ENCODE measurements around the gene CMTM5.
"Not testable (repeated sequence)": the region's sequence is repeated elsewhere in the genome, so short reads cannot be mapped to it uniquely, and the experiment has no call there.

Gene CMTM5

DNA sequence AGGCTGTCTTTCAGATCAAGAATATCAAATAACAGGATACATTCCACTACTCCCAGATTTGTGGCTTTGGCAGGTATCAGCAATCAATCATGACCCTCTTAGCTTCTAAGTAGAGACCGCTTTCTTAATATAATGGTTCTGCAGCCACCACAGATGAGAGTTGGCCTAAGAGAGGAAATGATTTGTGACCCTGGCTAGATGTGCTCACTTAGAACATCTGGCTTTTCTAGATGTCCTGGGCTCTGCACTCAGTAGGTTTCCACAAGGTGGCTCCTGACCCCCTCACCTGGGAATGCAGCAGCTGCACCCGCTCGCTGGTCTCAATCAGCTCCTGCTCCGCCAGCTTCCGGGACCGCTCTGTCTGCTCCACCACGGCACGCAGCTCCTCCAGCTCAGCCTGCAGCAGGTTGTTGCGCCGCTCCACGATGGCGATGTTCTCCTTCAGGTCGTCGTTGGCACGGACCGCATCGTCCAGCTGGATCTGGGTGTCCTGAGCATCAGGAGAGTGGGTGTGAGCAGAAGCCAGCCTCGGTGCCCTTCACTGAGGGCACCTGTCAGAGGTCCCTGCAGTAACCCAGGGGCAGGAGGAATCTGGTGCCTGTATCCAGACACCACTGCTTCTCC lies 8.9 kb downstream of the CMTM5 start:
- TF ChIP-seq ZNF70 (CRISPR knock-in tag; IDR thresholded peaks at IDR 0.05), result no peak
- TF ChIP-seq ISL1 (CRISPR knock-in tag; IDR thresholded peaks at IDR 0.05), result no peak
- no peak for TF ChIP-seq ZFP3 (CRISPR knock-in tag; IDR thresholded peaks at IDR 0.05)
- TF ChIP-seq BACH2 (CRISPR knock-in tag; IDR thresholded peaks at IDR 0.05; ENCODE audit: borderline replicate concordance), result no peak
- TF ChIP-seq ARNTL (CRISPR knock-in tag; IDR thresholded peaks at IDR 0.05; ENCODE audit: borderline replicate concordance, low read depth), result no peak
- TF ChIP-seq GLIS3 (CRISPR knock-in tag; IDR thresholded peaks at IDR 0.05), result no peak
- ATAC-seq, result no peak

DNA sequence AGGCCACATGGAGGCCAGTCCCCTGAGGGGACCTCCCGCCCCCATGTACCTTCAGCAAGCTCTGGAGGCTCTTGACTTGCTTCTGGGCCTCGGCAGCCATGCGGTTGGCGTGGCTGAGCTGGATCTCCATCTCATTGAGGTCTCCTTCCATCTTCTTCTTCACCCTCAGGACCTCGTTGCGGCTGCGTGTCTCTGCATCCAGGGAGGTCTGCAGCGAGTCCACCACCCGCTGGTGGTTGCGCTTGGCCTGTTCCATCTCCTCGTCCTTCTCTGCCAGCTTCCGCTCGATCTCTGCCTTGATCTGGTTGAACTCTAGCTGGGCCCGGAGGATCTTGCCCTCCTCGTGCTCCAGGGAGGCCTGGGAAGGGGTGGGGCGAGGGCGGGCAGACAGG lies 9.4 kb downstream of the CMTM5 start:
- not testable (repeated sequence) for ATAC-seq

DNA sequence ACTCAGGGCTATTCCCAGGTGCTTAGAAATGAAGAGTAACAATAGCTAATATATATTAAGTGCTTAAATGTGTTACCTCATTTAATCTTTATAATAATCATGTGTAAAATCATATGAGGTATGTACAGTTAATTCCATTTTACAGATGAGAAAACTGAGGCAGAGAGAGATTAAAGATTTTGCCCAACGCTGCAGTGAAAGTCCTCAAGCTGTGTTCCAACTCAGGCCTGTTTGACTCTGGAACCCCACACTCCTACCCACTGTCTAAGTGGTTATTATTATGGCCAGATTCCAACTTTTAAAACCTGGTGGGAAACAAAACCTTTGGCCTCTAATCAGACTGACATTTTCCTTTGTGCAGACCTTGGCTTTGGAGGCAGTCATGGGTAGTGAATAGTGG lies 10.2 kb downstream of the CMTM5 start:
- no peak for ATAC-seq
- TF ChIP-seq PPARA (CRISPR knock-in tag; IDR thresholded peaks at IDR 0.05; ENCODE audit: borderline replicate concordance) (no peak), ISL1 (CRISPR knock-in tag; IDR thresholded peaks at IDR 0.05) (no peak), ZFP30 (CRISPR knock-in tag; IDR thresholded peaks at IDR 0.05) (no peak), ZNF70 (CRISPR knock-in tag; IDR thresholded peaks at IDR 0.05) (no peak), GLIS3 (CRISPR knock-in tag; IDR thresholded peaks at IDR 0.05) (no peak), ZNF565 (CRISPR knock-in tag; conservative IDR thresholded peaks at IDR 0.05; ENCODE audit: low read depth) (no peak), SNAI2 (CRISPR knock-in tag; IDR thresholded peaks at IDR 0.05) (no peak), ZC3H10 (CRISPR knock-in tag; IDR thresholded peaks at IDR 0.05) (no peak), OSR1 (CRISPR knock-in tag; IDR thresholded peaks at IDR 0.05) (no peak), RARB (CRISPR knock-in tag; IDR thresholded peaks at IDR 0.05) (no peak), ZFP3 (CRISPR knock-in tag; IDR thresholded peaks at IDR 0.05) (no peak), ESRRG (CRISPR knock-in tag; IDR thresholded peaks at IDR 0.05) (no peak), BACH2 (CRISPR knock-in tag; IDR thresholded peaks at IDR 0.05; ENCODE audit: borderline replicate concordance) (no peak), TOX (CRISPR knock-in tag; IDR thresholded peaks at IDR 0.05; ENCODE audit: borderline replicate concordance) (no peak), ZNF8 (CRISPR knock-in tag; IDR thresholded peaks at IDR 0.05) (no peak)
- TF ChIP-seq, protein P1, sequence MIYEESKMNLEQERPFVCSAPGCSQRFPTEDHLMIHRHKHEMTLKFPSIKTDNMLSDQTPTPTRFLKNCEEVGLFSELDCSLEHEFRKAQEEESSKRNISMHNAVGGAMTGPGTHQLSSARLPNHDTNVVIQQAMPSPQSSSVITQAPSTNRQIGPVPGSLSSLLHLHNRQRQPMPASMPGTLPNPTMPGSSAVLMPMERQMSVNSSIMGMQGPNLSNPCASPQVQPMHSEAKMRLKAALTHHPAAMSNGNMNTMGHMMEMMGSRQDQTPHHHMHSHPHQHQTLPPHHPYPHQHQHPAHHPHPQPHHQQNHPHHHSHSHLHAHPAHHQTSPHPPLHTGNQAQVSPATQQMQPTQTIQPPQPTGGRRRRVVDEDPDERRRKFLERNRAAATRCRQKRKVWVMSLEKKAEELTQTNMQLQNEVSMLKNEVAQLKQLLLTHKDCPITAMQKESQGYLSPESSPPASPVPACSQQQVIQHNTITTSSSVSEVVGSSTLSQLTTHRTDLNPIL (CRISPR knock-in tag; IDR thresholded peaks at IDR 0.05; ENCODE audit: low read depth), result no peak
- TF ChIP-seq, protein P2, sequence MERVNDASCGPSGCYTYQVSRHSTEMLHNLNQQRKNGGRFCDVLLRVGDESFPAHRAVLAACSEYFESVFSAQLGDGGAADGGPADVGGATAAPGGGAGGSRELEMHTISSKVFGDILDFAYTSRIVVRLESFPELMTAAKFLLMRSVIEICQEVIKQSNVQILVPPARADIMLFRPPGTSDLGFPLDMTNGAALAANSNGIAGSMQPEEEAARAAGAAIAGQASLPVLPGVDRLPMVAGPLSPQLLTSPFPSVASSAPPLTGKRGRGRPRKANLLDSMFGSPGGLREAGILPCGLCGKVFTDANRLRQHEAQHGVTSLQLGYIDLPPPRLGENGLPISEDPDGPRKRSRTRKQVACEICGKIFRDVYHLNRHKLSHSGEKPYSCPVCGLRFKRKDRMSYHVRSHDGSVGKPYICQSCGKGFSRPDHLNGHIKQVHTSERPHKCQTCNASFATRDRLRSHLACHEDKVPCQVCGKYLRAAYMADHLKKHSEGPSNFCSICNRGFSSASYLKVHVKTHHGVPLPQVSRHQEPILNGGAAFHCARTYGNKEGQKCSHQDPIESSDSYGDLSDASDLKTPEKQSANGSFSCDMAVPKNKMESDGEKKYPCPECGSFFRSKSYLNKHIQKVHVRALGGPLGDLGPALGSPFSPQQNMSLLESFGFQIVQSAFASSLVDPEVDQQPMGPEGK (CRISPR knock-in tag; IDR thresholded peaks at IDR 0.05; ENCODE audit: borderline replicate concordance), result no peak
- TF ChIP-seq, protein P3, sequence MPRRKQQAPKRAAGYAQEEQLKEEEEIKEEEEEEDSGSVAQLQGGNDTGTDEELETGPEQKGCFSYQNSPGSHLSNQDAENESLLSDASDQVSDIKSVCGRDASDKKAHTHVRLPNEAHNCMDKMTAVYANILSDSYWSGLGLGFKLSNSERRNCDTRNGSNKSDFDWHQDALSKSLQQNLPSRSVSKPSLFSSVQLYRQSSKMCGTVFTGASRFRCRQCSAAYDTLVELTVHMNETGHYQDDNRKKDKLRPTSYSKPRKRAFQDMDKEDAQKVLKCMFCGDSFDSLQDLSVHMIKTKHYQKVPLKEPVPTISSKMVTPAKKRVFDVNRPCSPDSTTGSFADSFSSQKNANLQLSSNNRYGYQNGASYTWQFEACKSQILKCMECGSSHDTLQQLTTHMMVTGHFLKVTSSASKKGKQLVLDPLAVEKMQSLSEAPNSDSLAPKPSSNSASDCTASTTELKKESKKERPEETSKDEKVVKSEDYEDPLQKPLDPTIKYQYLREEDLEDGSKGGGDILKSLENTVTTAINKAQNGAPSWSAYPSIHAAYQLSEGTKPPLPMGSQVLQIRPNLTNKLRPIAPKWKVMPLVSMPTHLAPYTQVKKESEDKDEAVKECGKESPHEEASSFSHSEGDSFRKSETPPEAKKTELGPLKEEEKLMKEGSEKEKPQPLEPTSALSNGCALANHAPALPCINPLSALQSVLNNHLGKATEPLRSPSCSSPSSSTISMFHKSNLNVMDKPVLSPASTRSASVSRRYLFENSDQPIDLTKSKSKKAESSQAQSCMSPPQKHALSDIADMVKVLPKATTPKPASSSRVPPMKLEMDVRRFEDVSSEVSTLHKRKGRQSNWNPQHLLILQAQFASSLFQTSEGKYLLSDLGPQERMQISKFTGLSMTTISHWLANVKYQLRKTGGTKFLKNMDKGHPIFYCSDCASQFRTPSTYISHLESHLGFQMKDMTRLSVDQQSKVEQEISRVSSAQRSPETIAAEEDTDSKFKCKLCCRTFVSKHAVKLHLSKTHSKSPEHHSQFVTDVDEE (CRISPR knock-in tag; IDR thresholded peaks at IDR 0.05), result no peak
- TF ChIP-seq, protein P4, sequence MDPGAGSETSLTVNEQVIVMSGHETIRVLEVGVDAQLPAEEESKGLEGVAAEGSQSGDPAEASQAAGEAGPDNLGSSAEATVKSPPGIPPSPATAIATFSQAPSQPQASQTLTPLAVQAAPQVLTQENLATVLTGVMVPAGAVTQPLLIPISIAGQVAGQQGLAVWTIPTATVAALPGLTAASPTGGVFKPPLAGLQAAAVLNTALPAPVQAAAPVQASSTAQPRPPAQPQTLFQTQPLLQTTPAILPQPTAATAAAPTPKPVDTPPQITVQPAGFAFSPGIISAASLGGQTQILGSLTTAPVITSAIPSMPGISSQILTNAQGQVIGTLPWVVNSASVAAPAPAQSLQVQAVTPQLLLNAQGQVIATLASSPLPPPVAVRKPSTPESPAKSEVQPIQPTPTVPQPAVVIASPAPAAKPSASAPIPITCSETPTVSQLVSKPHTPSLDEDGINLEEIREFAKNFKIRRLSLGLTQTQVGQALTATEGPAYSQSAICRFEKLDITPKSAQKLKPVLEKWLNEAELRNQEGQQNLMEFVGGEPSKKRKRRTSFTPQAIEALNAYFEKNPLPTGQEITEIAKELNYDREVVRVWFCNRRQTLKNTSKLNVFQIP (CRISPR knock-in tag; IDR thresholded peaks at IDR 0.05; ENCODE audit: borderline replicate concordance, low read depth), result no peak
- TF ChIP-seq, protein P5, sequence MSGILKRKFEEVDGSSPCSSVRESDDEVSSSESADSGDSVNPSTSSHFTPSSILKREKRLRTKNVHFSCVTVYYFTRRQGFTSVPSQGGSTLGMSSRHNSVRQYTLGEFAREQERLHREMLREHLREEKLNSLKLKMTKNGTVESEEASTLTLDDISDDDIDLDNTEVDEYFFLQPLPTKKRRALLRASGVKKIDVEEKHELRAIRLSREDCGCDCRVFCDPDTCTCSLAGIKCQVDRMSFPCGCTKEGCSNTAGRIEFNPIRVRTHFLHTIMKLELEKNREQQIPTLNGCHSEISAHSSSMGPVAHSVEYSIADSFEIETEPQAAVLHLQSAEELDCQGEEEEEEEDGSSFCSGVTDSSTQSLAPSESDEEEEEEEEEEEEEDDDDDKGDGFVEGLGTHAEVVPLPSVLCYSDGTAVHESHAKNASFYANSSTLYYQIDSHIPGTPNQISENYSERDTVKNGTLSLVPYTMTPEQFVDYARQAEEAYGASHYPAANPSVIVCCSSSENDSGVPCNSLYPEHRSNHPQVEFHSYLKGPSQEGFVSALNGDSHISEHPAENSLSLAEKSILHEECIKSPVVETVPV (CRISPR knock-in tag; IDR thresholded peaks at IDR 0.05), result no peak
